WTC11 (cell line): ENCODE measurements around the gene RPL22L1. TPM values are rescaled to one million over a fixed set of nuclear protein-coding genes. Genes with fewer than 3 reads are reported as not detected.
"Not testable (repeated sequence)": the region's sequence is repeated elsewhere in the genome, so short reads cannot be mapped to it uniquely, and the experiment has no call there.

Source experiments
- ATAC-seq: fragments of 200-7000 bp; cut with Tn5 transposase; 2 replicates; pipeline ENCODE4 v1.10.0; 2021; ENCODE audit warnings: mild to moderate bottlenecking, moderate library complexity
- CTCF ChIA-PET: fragments of 300-600 bp; sonication (Branson Sonifier 250); formaldehyde crosslinking; loops from one replicate; lab custom pipeline; 2021; ENCODE audit warnings: antibody characterized with exemption; lab: Charles Lee
- POLR2A ChIA-PET: fragments of 350-600 bp; sonication (Branson Sonifier 250); formaldehyde crosslinking; loops from one replicate; lab custom pipeline; 2021; ENCODE audit warnings: antibody characterized with exemption; lab: Charles Lee
- DNase-seq: peaks from one replicate; pipeline ENCODE4 v3.0.0; 2021; ENCODE audit warnings: low spot score
- H3K27ac Mint-ChIP-seq: 2 replicates; pipeline ENCODE4 v1.8.0; 2021; ENCODE audit warnings: mixed read lengths
- H3K27me3 Mint-ChIP-seq: 2 replicates; pipeline ENCODE4 v1.8.0; 2021; ENCODE audit warnings: low read depth, mild to moderate bottlenecking, moderate library complexity, mixed read lengths
- H3K36me3 Mint-ChIP-seq: 2 replicates; pipeline ENCODE4 v1.8.0; 2021; ENCODE audit warnings: mixed read lengths
- H3K4me1 Mint-ChIP-seq: 2 replicates; pipeline ENCODE4 v1.8.0; 2022; ENCODE audit warnings: mixed read lengths
- H3K4me3 Mint-ChIP-seq: 2 replicates; pipeline ENCODE4 v1.8.0; 2021; ENCODE audit warnings: mild to moderate bottlenecking, moderate library complexity, mixed read lengths
- H3K9me3 Mint-ChIP-seq: 2 replicates; pipeline ENCODE4 v1.8.0; 2021; ENCODE audit warnings: mixed read lengths
- JUN ChIP-seq: sonication (generic); formaldehyde crosslinking; IDR thresholded peaks from 2 replicates; pipeline ENCODE4 v1.8.0; 2023; ENCODE audit warnings: mild to moderate bottlenecking, missing genetic modification reagents
- NR2C2 ChIP-seq: sonication (generic); formaldehyde crosslinking; IDR thresholded peaks from 2 replicates; pipeline ENCODE4 v1.8.0; 2022; ENCODE audit warnings: mild to moderate bottlenecking, missing genetic modification reagents
- RELA ChIP-seq: sonication (generic); formaldehyde crosslinking; IDR thresholded peaks from 2 replicates; pipeline ENCODE4 v1.8.1; 2022; ENCODE audit warnings: missing genetic modification reagents, mild to moderate bottlenecking, borderline replicate concordance
- RORB ChIP-seq: fragments of 250-450 bp; sonication (Bioruptor Pico); IDR thresholded peaks from 2 replicates; pipeline ENCODE4 v1.9.0; 2021; ENCODE audit warnings: mild to moderate bottlenecking
- SOX15 ChIP-seq: fragments of 250-450 bp; sonication (Bioruptor Pico); IDR thresholded peaks from 2 replicates; pipeline ENCODE4 v1.9.0; 2021; ENCODE audit warnings: mild to moderate bottlenecking
- SP1 ChIP-seq: sonication (generic); formaldehyde crosslinking; conservative IDR thresholded peaks from 2 replicates; pipeline ENCODE4 v1.8.1; 2022; ENCODE audit warnings: missing genetic modification reagents
- TP53 ChIP-seq: sonication (generic); formaldehyde crosslinking; IDR thresholded peaks from 2 replicates; pipeline ENCODE4 v1.8.1; 2023; ENCODE audit warnings: mild to moderate bottlenecking, missing genetic modification reagents
- ZNF138 ChIP-seq: sonication (generic); formaldehyde crosslinking; conservative IDR thresholded peaks from 2 replicates; pipeline ENCODE4 v1.8.1; 2022; ENCODE audit warnings: mild to moderate bottlenecking, moderate library complexity, missing genetic modification reagents
- total RNA-seq: library from RNA; stranded (reverse); gene quantifications from 3 replicates; pipeline ENCODE4 v1.2.3, GENCODE V29; 2021
- TF ChIP-seq, protein P1 (sequence below): fragments of 200-600 bp; IDR thresholded peaks from 2 replicates; pipeline ENCODE4 v1.8.0; 2022; ENCODE audit warnings: antibody characterized with exemption
- TF ChIP-seq, protein P2 (sequence below): fragments of 250-450 bp; sonication (Bioruptor Pico); IDR thresholded peaks from 2 replicates; pipeline ENCODE4 v2.1.2; 2022; ENCODE audit warnings: mild to moderate bottlenecking, moderate library complexity
- TF ChIP-seq, protein P3 (sequence below): sonication (generic); formaldehyde crosslinking; IDR thresholded peaks from 2 replicates; pipeline ENCODE4 v1.8.1; 2023; ENCODE audit warnings: mild to moderate bottlenecking, missing genetic modification reagents, moderate library complexity

Gene RPL22L1
- total RNA-seq, 1 experiment from 2014 or later, result 169 TPM

DNA sequence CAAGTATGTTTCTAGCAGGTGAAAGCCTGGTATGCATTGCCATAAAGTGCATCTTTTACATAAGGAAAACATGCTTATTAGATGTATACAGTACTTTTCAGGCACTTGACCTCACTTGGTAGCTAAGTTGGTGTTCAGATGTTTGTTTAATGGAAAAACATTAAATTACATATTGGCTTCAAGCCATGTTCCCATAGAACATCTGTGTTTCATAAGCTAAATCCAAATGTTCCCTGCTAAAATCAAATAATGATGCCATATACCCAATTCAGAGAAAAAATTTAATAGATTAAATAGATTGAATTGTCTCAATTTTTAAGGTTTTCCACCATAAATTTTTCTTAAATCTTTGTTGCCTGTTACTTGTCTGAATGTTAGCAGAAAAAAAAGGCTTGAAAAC lies 19.1 kb upstream of the RPL22L1 start (continued):
- TF ChIP-seq TP53 (CRISPR knock-in tag), result no peak
- no peak for TF ChIP-seq RELA
- no peak for TF ChIP-seq ZNF138

DNA sequence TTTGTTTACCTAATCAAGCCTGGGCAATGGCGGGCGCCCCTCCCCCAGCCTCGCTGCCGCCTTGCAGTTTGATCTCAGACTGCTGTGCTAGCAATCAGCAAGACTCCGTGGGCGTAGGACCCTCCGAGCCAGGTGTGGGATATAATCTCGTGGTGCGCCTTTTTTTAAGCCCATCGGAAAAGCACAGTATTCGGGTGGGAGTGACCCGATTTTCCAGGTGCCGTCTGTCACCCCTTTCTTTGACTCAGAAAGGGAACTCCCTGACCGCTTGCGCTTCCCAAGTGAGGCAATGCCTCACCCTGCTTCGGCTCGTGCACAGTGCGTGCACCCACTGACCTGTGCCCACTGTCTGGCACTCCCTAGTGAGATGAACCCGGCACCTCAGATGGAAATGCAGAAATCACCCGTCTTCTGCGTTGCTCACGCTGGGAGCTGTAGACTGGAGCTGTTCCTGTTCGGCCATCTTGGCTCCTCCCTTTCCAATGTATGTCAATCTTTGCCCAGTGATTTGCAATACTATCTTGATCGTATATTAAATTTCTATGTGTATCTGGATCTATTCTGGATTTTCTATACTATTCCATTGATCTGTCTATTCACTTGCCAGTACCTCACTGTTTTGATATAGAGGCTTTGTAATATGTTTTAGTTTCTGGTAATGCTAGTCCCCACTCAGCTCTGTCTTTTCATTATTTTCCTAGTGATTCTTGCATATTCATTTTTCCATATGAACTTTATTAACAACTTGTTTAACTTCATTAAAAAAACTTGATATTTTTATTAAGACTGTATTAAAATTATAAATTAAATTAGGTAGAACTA lies 14.3 kb upstream of the RPL22L1 start:
- ATAC-seq, CTCF ChIA-PET, H3K4me1 Mint-ChIP-seq, H3K9me3 Mint-ChIP-seq, H3K36me3 Mint-ChIP-seq, DNase-seq, H3K27me3 Mint-ChIP-seq: not testable (repeated sequence)
- POLR2A ChIA-PET, result interaction anchor here (2.5 kb wide), 1 partner anchor 15 kb away, joined by 8 read pairs; the partner anchor contains the start of gene RPL22L1
- H3K4me3 Mint-ChIP-seq, result peak overlapping the region; percentile 67
- H3K27ac Mint-ChIP-seq, result peak overlapping the region; percentile 83

DNA sequence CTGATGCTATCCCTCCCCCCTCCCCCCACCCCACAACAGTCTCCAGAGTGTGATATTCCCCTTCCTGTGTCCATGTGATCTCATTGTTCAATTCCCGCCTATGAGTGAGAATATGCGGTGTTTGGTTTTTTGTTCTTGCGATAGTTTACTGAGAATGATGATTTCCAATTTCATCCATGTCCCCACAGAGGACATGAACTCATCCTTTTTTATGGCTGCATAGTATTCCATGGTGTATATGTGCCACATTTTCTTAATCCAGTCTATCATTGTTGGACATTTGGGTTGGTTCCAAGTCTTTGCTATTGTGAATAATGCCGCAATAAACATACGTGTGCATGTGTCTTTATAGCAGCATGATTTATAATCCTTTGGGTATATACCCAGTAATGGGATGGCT lies 8.7 kb upstream of the RPL22L1 start:
- H3K9me3 Mint-ChIP-seq, H3K36me3 Mint-ChIP-seq, H3K27ac Mint-ChIP-seq, DNase-seq, ATAC-seq, POLR2A ChIA-PET, H3K4me3 Mint-ChIP-seq, H3K4me1 Mint-ChIP-seq, CTCF ChIA-PET, H3K27me3 Mint-ChIP-seq: not testable (repeated sequence)

DNA sequence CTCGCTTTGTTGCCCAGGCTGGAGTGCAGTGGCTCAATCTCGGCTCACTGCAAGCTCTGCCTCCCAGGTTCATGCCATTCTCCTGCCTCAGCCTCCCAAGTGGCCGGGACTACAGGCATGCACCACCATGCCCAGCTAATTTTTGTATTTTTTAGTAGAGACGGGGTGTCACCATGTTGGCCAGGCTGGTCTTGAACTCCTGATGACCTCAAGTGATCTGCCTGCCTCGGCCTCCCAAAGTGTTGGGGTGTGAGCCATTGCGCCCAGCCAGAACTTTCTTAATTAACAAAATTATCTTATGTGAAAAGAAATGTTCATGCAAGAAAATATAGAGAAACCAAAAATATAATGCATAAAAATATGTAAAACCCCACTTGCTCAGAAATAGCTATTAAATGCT lies 7.3 kb upstream of the RPL22L1 start:
- ATAC-seq, H3K27me3 Mint-ChIP-seq, POLR2A ChIA-PET, H3K9me3 Mint-ChIP-seq, H3K27ac Mint-ChIP-seq, H3K4me3 Mint-ChIP-seq, H3K4me1 Mint-ChIP-seq, H3K36me3 Mint-ChIP-seq, CTCF ChIA-PET, DNase-seq: not testable (repeated sequence)

DNA sequence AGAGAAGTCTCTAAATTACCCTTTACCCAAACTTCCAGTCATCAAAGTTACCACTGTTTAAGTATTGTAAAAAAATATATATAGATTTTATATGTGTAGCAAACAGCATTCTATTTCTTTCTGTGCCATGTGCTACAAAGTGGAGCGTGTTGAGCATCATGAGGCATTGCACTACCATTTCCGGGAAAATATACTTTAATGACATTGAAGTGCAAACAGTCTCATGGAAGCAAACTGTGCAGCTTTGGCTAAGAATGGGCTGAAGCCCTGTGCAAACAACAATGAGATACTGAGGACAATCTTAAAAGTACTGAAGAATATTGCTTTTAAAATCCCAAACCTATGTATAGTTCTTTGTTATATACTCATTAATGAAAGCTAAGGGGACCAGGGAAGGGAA lies 6.5 kb upstream of the RPL22L1 start:
- H3K36me3 Mint-ChIP-seq, result no peaks in the 10 kb centered on the region
- H3K4me3 Mint-ChIP-seq, result no peak overlapping the region
- CTCF ChIA-PET, result no interaction called here
- TF ChIP-seq TP53 (CRISPR knock-in tag), result no peak
- TF ChIP-seq, protein P1, sequence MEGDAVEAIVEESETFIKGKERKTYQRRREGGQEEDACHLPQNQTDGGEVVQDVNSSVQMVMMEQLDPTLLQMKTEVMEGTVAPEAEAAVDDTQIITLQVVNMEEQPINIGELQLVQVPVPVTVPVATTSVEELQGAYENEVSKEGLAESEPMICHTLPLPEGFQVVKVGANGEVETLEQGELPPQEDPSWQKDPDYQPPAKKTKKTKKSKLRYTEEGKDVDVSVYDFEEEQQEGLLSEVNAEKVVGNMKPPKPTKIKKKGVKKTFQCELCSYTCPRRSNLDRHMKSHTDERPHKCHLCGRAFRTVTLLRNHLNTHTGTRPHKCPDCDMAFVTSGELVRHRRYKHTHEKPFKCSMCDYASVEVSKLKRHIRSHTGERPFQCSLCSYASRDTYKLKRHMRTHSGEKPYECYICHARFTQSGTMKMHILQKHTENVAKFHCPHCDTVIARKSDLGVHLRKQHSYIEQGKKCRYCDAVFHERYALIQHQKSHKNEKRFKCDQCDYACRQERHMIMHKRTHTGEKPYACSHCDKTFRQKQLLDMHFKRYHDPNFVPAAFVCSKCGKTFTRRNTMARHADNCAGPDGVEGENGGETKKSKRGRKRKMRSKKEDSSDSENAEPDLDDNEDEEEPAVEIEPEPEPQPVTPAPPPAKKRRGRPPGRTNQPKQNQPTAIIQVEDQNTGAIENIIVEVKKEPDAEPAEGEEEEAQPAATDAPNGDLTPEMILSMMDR, result no peak
- TF ChIP-seq, protein P2, sequence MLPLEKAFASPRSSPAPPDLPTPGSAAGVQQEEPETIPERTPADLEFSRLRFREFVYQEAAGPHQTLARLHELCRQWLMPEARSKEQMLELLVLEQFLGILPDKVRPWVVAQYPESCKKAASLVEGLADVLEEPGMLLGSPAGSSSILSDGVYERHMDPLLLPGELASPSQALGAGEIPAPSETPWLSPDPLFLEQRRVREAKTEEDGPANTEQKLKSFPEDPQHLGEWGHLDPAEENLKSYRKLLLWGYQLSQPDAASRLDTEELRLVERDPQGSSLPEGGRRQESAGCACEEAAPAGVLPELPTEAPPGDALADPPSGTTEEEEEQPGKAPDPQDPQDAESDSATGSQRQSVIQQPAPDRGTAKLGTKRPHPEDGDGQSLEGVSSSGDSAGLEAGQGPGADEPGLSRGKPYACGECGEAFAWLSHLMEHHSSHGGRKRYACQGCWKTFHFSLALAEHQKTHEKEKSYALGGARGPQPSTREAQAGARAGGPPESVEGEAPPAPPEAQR, result no peak
- TF ChIP-seq NR2C2 (CRISPR knock-in tag), result no peak
- no peak for TF ChIP-seq SP1 (CRISPR knock-in tag)
- TF ChIP-seq, protein P3, sequence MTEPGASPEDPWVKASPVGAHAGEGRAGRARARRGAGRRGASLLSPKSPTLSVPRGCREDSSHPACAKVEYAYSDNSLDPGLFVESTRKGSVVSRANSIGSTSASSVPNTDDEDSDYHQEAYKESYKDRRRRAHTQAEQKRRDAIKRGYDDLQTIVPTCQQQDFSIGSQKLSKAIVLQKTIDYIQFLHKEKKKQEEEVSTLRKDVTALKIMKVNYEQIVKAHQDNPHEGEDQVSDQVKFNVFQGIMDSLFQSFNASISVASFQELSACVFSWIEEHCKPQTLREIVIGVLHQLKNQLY (CRISPR knock-in tag), result no peak
- TF ChIP-seq RORB (CRISPR knock-in tag), result no peak
- TF ChIP-seq JUN, result no peak
- TF ChIP-seq SOX15 (CRISPR knock-in tag), result no peak
- TF ChIP-seq, all 79 proteins: peak for 0
- no peak for DNase-seq
- POLR2A ChIA-PET, result no interaction called here
- no peak for ATAC-seq
- no peaks in the 10 kb centered on the region for H3K9me3 Mint-ChIP-seq
- H3K27ac Mint-ChIP-seq, result no peak overlapping the region
- peaks cover 9% of the 10 kb centered on the region for H3K4me1 Mint-ChIP-seq
- H3K27me3 Mint-ChIP-seq, result no peaks in the 10 kb centered on the region; the same call in 1 of the 2 replicates
